Hematopoietic multipotent progenitor cell treated with erythropoietin and hydrocortisone succinate and interleukin-3 and kit ligand, for 4 days (in vitro differentiated cells): ENCODE data around the gene FAM53A.
"Not testable (repeated sequence)": the region's sequence is repeated elsewhere in the genome, so short reads cannot be mapped to it uniquely, and the experiment has no call there.

Experiments used
- DNase-seq: peaks from one replicate; pipeline ENCODE4 v3.0.0-alpha.2; 2015

FAM53A gene

GRCh38 chr4:1716065-1716945 is 32.2 kb upstream of the FAM53A start:
- no peak for DNase-seq

GRCh38 chr4:1715002-1715758 is 31.1 kb upstream of the FAM53A start:
- peak; percentile 88 for DNase-seq

- peak; percentile 43 for DNase-seq
Observed at GRCh38 chr4:1714303-1715001, 30.3 kb upstream of the FAM53A start.

DNA sequence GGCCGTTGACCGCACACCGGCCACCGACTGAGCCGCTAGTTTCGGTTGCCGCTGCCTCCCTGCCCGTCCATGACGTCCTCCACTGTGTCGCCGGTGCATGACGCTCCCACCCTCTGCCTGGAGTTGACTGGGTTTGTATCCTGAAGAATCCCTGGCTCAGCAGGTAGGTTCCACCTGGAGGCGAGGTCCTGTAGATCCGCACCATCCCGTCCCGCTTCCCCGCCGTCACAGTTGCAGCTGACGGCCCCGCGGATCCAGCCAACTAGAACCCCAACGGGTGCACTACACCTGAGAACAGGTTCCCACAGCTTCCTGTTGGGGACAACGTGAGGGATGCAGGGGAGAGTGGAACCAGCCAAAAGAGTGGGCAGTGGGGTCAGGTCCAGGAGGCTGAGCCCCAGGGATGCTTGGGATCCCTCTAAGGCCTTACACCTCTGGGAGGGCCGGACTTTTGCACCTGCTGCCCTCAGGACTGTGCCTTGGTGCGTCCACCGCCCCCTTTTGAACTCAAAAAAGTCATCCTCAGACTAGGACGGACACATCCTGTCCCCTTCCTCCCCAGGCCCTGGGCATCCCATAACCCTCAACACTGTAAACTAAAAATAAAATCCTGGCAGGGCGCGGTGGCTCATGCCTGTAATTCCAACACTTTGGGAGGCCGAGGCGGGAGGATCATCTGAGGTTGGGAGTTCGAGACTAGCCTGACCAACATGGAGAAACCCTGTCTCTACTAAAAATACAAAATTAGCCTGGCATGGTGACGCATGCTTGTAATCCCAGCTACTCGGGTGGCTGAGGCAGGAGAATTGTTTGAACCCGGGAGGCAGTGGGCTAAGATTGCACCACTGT is 29.1 kb upstream of the FAM53A start:
- no peak for DNase-seq

- DNase-seq, result peak; percentile 99
Observed at GRCh38 chr4:1712216-1713002, 28.3 kb upstream of the FAM53A start, which contains the start of gene SLBP. TSS of gene SLBP (minus strand) at chr4:1712319. CDS start at chr4:1712188, 131 bp downstream.

- DNase-seq, result peak; percentile 64
Observed at GRCh38 chr4:1711571-1712215, 27.6 kb upstream of the FAM53A start.

DNA sequence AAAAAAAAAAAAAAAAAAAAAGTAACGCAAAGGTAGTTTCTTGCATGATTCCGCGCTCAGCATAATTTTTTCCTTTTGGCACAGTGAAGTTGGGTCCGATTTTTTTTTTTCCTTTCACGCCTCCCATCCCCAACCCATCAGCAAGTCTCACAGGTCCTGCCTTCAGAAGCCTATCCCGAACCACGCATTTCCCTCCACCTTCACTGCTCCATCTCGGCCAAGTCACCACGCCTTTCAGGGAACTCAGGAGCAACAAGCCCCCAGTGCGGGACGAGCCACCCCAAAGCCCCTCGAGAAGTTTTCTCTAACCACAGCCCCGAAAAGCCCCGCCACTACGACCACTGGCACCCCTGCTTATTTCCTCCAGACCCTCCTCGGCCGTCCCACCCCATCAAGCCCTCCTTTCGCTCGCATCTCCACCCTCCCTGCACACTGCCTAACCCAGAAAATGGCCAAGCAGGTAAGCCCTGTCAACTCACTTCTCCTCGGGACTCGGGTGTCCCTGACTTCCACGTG is 27.0 kb upstream of the FAM53A start:
- no peak for DNase-seq

GRCh38 chr4:1708581-1708980 is 24.5 kb upstream of the FAM53A start:
- DNase-seq, result no peak

DNA sequence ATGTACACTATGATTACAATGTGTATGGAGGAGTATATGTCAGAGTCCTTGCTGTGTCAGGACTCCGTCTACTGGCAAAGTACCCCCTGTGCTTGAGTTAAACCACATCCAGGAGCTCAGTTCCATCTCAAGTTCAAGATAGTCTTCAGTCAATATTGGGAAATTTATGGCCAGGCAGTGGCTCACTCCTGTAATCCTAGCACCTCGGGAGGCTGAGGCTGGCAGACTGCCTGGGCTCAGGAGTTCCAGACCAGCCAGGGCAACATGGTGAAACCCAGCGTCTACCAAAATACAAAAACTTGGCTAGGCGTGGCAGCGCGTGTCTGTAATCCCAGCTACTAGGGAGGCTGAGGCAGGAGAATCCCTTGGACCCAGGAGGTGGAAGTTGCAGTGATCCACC is 22.2 kb upstream of the FAM53A start:
- DNase-seq, result no peak

- no peak for DNase-seq
Observed at GRCh38 chr4:1705732-1706131, 21.6 kb upstream of the FAM53A start.

- peak; percentile 51 for DNase-seq
Observed at GRCh38 chr4:1703867-1704266, 19.8 kb upstream of the FAM53A start.

- DNase-seq, result not testable (repeated sequence)
Observed at GRCh38 chr4:1701671-1702070, 17.6 kb upstream of the FAM53A start.

DNA sequence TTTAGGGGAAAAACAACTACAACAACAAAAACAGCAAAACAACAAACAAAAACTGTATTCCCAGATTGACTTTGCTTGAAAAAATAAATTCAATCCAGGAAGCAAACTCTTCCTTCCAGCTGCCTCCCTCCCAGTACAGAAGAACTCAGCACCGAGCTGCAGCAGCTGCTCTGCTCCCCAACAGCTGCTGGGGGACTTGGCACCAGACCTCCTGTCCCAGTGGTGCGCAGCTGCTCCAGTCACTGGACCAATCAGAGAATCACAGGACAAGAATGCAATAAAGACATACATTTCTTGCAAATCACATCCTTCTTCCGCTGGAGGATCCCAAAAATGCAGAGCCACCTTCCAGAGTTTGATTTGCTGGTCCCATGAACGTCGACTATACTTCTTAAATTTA is 11.8 kb upstream of the FAM53A start:
- DNase-seq, result no peak

DNA sequence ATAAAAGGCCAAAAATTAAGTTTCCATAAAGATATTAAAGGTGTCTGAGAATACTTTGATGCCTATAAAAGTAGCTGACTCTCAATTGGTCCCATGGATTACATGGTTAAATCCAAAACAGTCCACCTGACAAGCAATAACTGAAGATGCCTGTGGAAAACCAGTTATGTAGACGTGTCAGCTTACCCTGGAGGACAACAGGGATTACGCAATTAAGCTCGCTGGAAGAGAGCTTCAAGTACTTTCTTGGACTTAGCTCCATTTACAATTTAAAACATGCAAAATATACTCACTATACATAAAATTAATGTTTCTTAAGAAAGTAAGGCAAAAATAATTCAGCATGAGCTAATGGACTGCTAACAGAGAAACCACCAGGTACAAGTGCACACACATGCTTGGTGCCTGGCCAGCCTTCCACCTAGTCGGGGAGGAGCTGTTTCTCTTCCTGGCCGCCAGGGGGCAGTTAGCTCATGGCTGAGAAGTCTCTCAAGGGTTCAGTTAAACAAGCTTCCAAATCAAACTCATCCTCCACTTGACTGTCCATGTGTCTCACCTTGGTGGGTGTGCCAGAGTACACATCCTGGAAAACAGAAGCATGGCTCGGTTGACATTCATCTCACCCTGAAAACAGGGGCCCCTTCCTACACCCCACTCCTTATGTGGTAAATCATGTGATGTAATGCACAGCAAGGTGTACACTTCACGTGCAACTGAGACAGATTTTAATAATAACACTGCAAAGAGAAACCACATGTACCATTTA is 9.2 kb upstream of the FAM53A start:
- peak; percentile 91 for DNase-seq

- no peak for DNase-seq
Observed at GRCh38 chr4:1691737-1692373, 7.7 kb upstream of the FAM53A start.

DNA sequence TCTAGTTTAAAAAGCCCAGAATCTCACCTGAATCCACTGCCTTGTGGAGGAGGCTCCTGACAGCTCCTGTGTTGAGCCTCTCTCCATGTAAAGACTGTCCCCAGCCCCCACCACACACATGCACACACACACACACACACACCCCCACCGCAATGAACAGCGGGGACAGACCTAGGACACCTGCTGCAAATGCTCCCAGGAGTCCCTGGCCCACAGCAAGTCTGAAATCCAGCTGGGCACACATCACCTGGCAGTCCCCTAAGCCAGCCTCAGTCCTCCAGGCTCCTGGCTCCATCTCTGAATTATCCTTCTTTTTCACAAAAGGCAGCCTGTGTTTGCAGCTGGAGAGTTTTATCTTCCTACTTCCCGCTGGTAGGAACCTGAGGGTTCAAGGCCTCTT is 6.6 kb upstream of the FAM53A start:
- DNase-seq, result no peak

GRCh38 chr4:1686440-1687036 is 2.4 kb upstream of the FAM53A start:
- DNase-seq, result no peak

- DNase-seq, result no peak
Observed at GRCh38 chr4:1685235-1686150, 1.4 kb upstream of the FAM53A start.
